NT2/D1 (cell line): ENCODE data around the gene UBE2G1.

ENCODE experiments used
- YY1 ChIP-seq: IDR thresholded peaks from 2 replicates; pipeline ENCODE4 v1.6.1; 2011; ENCODE audit not compliant: insufficient read length, insufficient read depth
- ZNF274 ChIP-seq: IDR thresholded peaks from 2 replicates; pipeline ENCODE4 v1.6.1; 2011; ENCODE audit warnings: mild to moderate bottlenecking, low read depth, low read length

- no peak for TF ChIP-seq ZNF274
- TF ChIP-seq YY1, result no peak
Measured at GRCh38 chr17:4249452-4250029, 116.9 kb downstream of the UBE2G1 start.
